ENCODE data around the gene NT5E.

GRCh38 chr6:85421972-85422371 is 27.9 kb upstream of the NT5E start:
- no peak for TF ChIP-seq GATA2 (IDR thresholded peaks at IDR 0.05; ENCODE audit: low read depth, low read length)
- TF ChIP-seq GATA3 (IDR thresholded peaks at IDR 0.05; ENCODE audit: low read depth, low read length), result no peak

Data from SH-SY5Y (cell line).